Stomach (tissue), 9 donors: ENCODE results near the gene AGER. TPM values are rescaled to one million over a fixed set of nuclear protein-coding genes. Genes with fewer than 3 reads are reported as not detected.
A peak's percentile ranks its signal among the peaks of the same experiment; 100 is the strongest.

Source experiments
- DNase-seq, 2 donors: peaks; one replicate each; pipeline versions ENCODE4 v3.0.0 to v3.0.0-alpha.2; 2013 to 2019
- H3K27ac ChIP-seq, 5 donors: fragments of 200-600 bp in 4 of 5; sonication (generic) in 4 of 5; one replicate each; pipeline ENCODE4 v1.5.1; 2013 to 2019; ENCODE audit warnings: mild to moderate bottlenecking in 1 of 5, moderate library complexity in 1 of 5
- H3K27me3 ChIP-seq, 3 donors: fragments of 200-600 bp; sonication (generic); one replicate each; pipeline ENCODE4 v1.5.1; 2017 to 2019; ENCODE audit warnings: mixed run types in 1 of 3
- H3K36me3 ChIP-seq, 4 donors: fragments of 200-600 bp; sonication (generic); 1 replicate in 3 of 4; 2 replicates in 1 of 4; pipeline ENCODE4 v1.5.1; 2016 to 2019
- H3K4me1 ChIP-seq, 4 donors: fragments of 200-600 bp; sonication (generic); one replicate each; pipeline ENCODE4 v1.5.1; 2016 to 2019
- H3K4me3 ChIP-seq, 4 donors: fragments of 200-600 bp; sonication (generic) in 3 of 4; one replicate each; pipeline ENCODE4 v1.5.1; 2016 to 2019; ENCODE audit warnings: mild to moderate bottlenecking in 1 of 4
- H3K9me3 ChIP-seq, 4 donors: fragments of 200-600 bp; sonication (generic); one replicate each; pipeline ENCODE4 v1.5.1; 2016 to 2019
- CTCF ChIP-seq, 7 experiments: fragments of 450-650 bp in 4 of 7; fragments of 200-600 bp in 3 of 7; sonication (generic) in 3 of 7; IDR thresholded peaks; one replicate each; pipeline ENCODE4 v1.5.1; 2016 to 2019; ENCODE audit warnings: antibody characterized with exemption in 7 of 7, control low read depth in 2 of 7, mild to moderate bottlenecking in 1 of 7
- EP300 ChIP-seq: sonication (generic); formaldehyde crosslinking; IDR thresholded peaks from one replicate; pipeline ENCODE4 v1.6.1; 2017; ENCODE audit warnings: antibody characterized with exemption
- POLR2A ChIP-seq, 4 donors: fragments of 450-650 bp; IDR thresholded peaks; one replicate each; pipeline ENCODE4 v1.6.1; 2016; ENCODE audit warnings: antibody characterized with exemption in 4 of 4, control low read depth in 2 of 4, mild to moderate bottlenecking in 1 of 4, moderate library complexity in 1 of 4
- POLR2AphosphoS5 ChIP-seq, 3 donors: sonication (generic); formaldehyde crosslinking; IDR thresholded peaks; one replicate each; pipeline ENCODE4 v1.6.1; 2016; ENCODE audit warnings: antibody characterized with exemption in 3 of 3
- WGBS, 5 donors: extraction: QIAGEN DNeasy Blood & Tissue Kit in 3 of 5; methylation state at CpG; one replicate each; pipeline versions ENCODE4 v1.1.5 to v1.1.7; 2013 to 2018; 5-methylcytosine and 5-hydroxymethylcytosine counted together
- intact Hi-C: fragments of 100-400 bp; cut with DNase I; formaldehyde crosslinking; loops from one replicate; pipeline ENCODE4 v1.15.1; 2023; ENCODE audit warnings: low total_unique reads
- polyA plus RNA-seq, 3 donors: library from polyadenylated mRNA; stranded (reverse); fragments of 200-250 nt; gene quantifications; one replicate each; pipeline ENCODE4 v1.2.3, GENCODE V29; 2013
- total RNA-seq, 5 donors: library from RNA; depleted of rRNA; stranded (reverse); fragments of >200 nt; gene quantifications; one replicate each; pipeline versions ENCODE4 v1.1.0 to v1.2.3, GENCODE V29; 2014 to 2016
- donor health status: healthy with polysubstance abuse.
- donor health status: Bipolar disorder and iron deficiency.
- donor health status: healthy.

AGER gene
- total and polyA plus RNA-seq, 8 donors: 0.87 to 35.6 (median 14.9) TPM

- Histone ChIP-seq H3K27me3 (no peaks in the 10 kb centered on the region), H3K4me1 (peaks cover 34 to 79% (median 63%) of the 10 kb centered on the region in 4 donors), H3K9me3 (no peaks in the 10 kb centered on the region), H3K36me3 (peaks cover 30 to 62% (median 55%) of the 10 kb centered on the region in 4 donors), H3K4me3 (no peak overlapping the region), H3K27ac (peak overlapping the region in 4 of 5 donors; percentile 49 to 100 (median 79))
- intact Hi-C loops: no loop called here
- 45 to 77% (median 57%) methylated on average over 10 of the region's 10 CpGs for WGBS, 5 donors
- peak in 1 of 2 donors; percentile 9 for DNase-seq
- TF ChIP-seq POLR2AphosphoS5 (IDR thresholded peaks at IDR 0.05) (no peak), EP300 (no peak), CTCF (IDR thresholded peaks at IDR 0.05) (no peak), POLR2A (IDR thresholded peaks at IDR 0.05) (no peak)
These were observed 2.0 kb downstream of the AGER start for GRCh38 chr6:32181915-32182529.

- Histone ChIP-seq H3K4me3 (no peak overlapping the region), H3K4me1 (peaks cover 40 to 79% (median 63%) of the 10 kb centered on the region in 4 donors), H3K36me3 (peaks cover 23 to 54% (median 48%) of the 10 kb centered on the region in 4 donors), H3K9me3 (no peaks in the 10 kb centered on the region), H3K27me3 (no peaks in the 10 kb centered on the region), H3K27ac (peak overlapping the region in 4 of 5 donors; percentile 14 to 100 (median 79))
- DNase-seq: peak in 1 of 2 donors; percentile 3
- 87 to 94% (median 88%) methylated on average over 15 of the region's 15 CpGs for WGBS, 5 donors
- intact Hi-C loops: no loop called here
- TF ChIP-seq CTCF (IDR thresholded peaks at IDR 0.05): no peak
- TF ChIP-seq POLR2AphosphoS5 (IDR thresholded peaks at IDR 0.05): no peak
- no peak for TF ChIP-seq EP300
- no peak for TF ChIP-seq POLR2A (IDR thresholded peaks at IDR 0.05)
These were observed 2.8 kb downstream of the AGER start for GRCh38 chr6:32181148-32181702.

GRCh38 chr6:32179766-32180405 lies 4.2 kb downstream of the AGER start:
- H3K4me1 ChIP-seq: peaks cover 41 to 79% (median 66%) of the 10 kb centered on the region in 4 donors
- no peak for TF ChIP-seq POLR2A (IDR thresholded peaks at IDR 0.05)
- TF ChIP-seq EP300: no peak
- TF ChIP-seq POLR2AphosphoS5 (IDR thresholded peaks at IDR 0.05): no peak
- no peak for TF ChIP-seq CTCF (IDR thresholded peaks at IDR 0.05)
- DNase-seq: no peak
- peak overlapping the region in 4 of 5 donors; percentile 91 to 100 (median 92) for H3K27ac ChIP-seq
- H3K9me3 ChIP-seq: no peaks in the 10 kb centered on the region
- no peaks in the 10 kb centered on the region for H3K27me3 ChIP-seq
- peak overlapping the region in 2 of 4 donors; percentile 86 to 90 for H3K4me3 ChIP-seq
- intact Hi-C loops: no loop called here
- peaks cover 23 to 49% (median 43%) of the 10 kb centered on the region in 4 donors for H3K36me3 ChIP-seq
- 63 to 72% (median 70%) methylated on average over 10 of the region's 10 CpGs for WGBS, 5 donors

GRCh38 chr6:32178547-32179440 lies 5.3 kb downstream of the AGER start:
- intact Hi-C loops: no loop called here
- 1 to 2% (median 2%) methylated on average over 20 to 24 of the region's 24 CpGs for WGBS, 5 donors
- DNase-seq: peak in 1 of 2 donors; percentile 62
- Histone ChIP-seq H3K9me3 (no peaks in the 10 kb centered on the region), H3K27me3 (no peaks in the 10 kb centered on the region), H3K36me3 (peaks cover 23 to 42% (median 41%) of the 10 kb centered on the region in 4 donors), H3K27ac (peak overlapping the region; percentile 91 to 100 (median 92)), H3K4me3 (peak overlapping the region; percentile 86 to 98 (median 88)), H3K4me1 (peaks cover 46 to 80% (median 70%) of the 10 kb centered on the region in 4 donors)
- no peak for TF ChIP-seq CTCF (IDR thresholded peaks at IDR 0.05)
- TF ChIP-seq EP300: no peak
- no peak for TF ChIP-seq POLR2AphosphoS5 (IDR thresholded peaks at IDR 0.05)
- no peak for TF ChIP-seq POLR2A (IDR thresholded peaks at IDR 0.05)
